Astrocyte (in vitro differentiated cells and primary cell): ENCODE results near the gene ATP1B4. TPM values are rescaled to one million over a fixed set of nuclear protein-coding genes. Genes with fewer than 3 reads are reported as not detected.

Experiments
- DNase-seq: peaks from one replicate; pipeline ENCODE4 v3.0.0-alpha.2; 2010; ENCODE audit warnings: low read depth
- FAIRE-seq: peaks from 2 replicates; lab custom pipeline; 2011; peaks lifted over from hg19 to GRCh38; lab: Jason Lieb, UNC
- H2AFZ ChIP-seq: 2 replicates; pipeline ENCODE4 v1.6.0; 2012; ENCODE audit warnings: low read depth, low read length, inconsistent platforms
- H3K27ac ChIP-seq: 2 replicates; pipeline ENCODE4 v1.5.1; 2011; ENCODE audit warnings: low read depth, low read length, inconsistent platforms
- H3K27me3 ChIP-seq: 2 replicates; pipeline ENCODE4 v1.6.0; 2011; ENCODE audit warnings: low read length, inconsistent platforms; ENCODE audit not compliant: insufficient read depth
- H3K36me3 ChIP-seq: 2 replicates; pipeline ENCODE4 v1.5.1; 2011; ENCODE audit warnings: low read length, inconsistent platforms; ENCODE audit not compliant: insufficient read depth
- H3K4me1 ChIP-seq: 2 replicates; pipeline ENCODE4 v1.5.1; 2011; ENCODE audit warnings: low read length, inconsistent platforms; ENCODE audit not compliant: insufficient read depth
- H3K4me2 ChIP-seq: 2 replicates; pipeline ENCODE4 v1.6.0; 2012; ENCODE audit warnings: low read length, inconsistent platforms
- H3K4me3 ChIP-seq: 2 replicates; pipeline ENCODE4 v1.5.1; 2011; ENCODE audit warnings: low read depth, mild to moderate bottlenecking, low read length, inconsistent platforms; ENCODE audit not compliant: insufficient read depth
- H3K79me2 ChIP-seq: 2 replicates; pipeline ENCODE4 v1.6.0; 2012; ENCODE audit warnings: mild to moderate bottlenecking, low read length, inconsistent platforms; ENCODE audit not compliant: insufficient read depth
- H3K9ac ChIP-seq: 2 replicates; pipeline ENCODE4 v1.6.0; 2012; ENCODE audit warnings: mild to moderate bottlenecking, low read length, inconsistent platforms
- H3K9me3 ChIP-seq: 2 replicates; pipeline ENCODE4 v1.5.1; 2012; ENCODE audit warnings: low read depth, mild to moderate bottlenecking, low read length, inconsistent platforms; ENCODE audit not compliant: insufficient read depth
- H4K20me1 ChIP-seq: 2 replicates; pipeline ENCODE4 v1.6.0; 2012; ENCODE audit warnings: low read length, inconsistent platforms; ENCODE audit not compliant: insufficient read depth
- H3K27ac Mint-ChIP-seq: one replicate; pipeline ENCODE4 v1.8.0; 2021; ENCODE audit warnings: mild to moderate bottlenecking, mixed read lengths; ENCODE audit not compliant: unreplicated experiment
- H3K27me3 Mint-ChIP-seq: one replicate; pipeline ENCODE4 v1.8.0; 2021; ENCODE audit warnings: low read depth, mixed read lengths; ENCODE audit not compliant: unreplicated experiment
- H3K36me3 Mint-ChIP-seq: one replicate; pipeline ENCODE4 v1.8.0; 2021; ENCODE audit warnings: low read depth, mixed read lengths; ENCODE audit not compliant: unreplicated experiment
- H3K4me1 Mint-ChIP-seq: one replicate; pipeline ENCODE4 v1.8.0; 2021; ENCODE audit warnings: low read depth, mixed read lengths; ENCODE audit not compliant: unreplicated experiment
- H3K4me3 Mint-ChIP-seq: one replicate; pipeline ENCODE4 v1.8.0; 2021; ENCODE audit warnings: mild to moderate bottlenecking, moderate library complexity, mixed read lengths; ENCODE audit not compliant: unreplicated experiment
- H3K9me3 Mint-ChIP-seq: one replicate; pipeline ENCODE4 v1.8.0; 2021; ENCODE audit warnings: mild to moderate bottlenecking, mixed read lengths; ENCODE audit not compliant: unreplicated experiment
- EZH2 ChIP-seq: IDR thresholded peaks from 2 replicates; pipeline ENCODE4 v1.6.1; 2012; ENCODE audit warnings: mild to moderate bottlenecking, low read length, inconsistent platforms; ENCODE audit not compliant: insufficient read depth
- total RNA-seq: library from RNA; stranded (reverse); gene quantifications from 2 replicates; pipeline ENCODE4 v1.2.1, GENCODE V29; 2021
- TF ChIP-seq, protein P1 (sequence below): IDR thresholded peaks from 2 replicates; pipeline ENCODE4 v1.5.1; 2011; ENCODE audit warnings: low read depth, mild to moderate bottlenecking, inconsistent platforms, low read length, moderate library complexity; ENCODE audit not compliant: insufficient read depth

ATP1B4 gene
- total RNA-seq, 1 donor from 2014 or later = not detected

GRCh38 chrX:120366794-120367193 lies 4.9 kb downstream of the ATP1B4 start:
- no peak overlapping the region for H2AFZ ChIP-seq
- no peaks in the 10 kb centered on the region for H3K4me1 ChIP-seq
- peak; percentile 55 for FAIRE-seq
- H3K9ac ChIP-seq = no peak overlapping the region
- H3K27me3 ChIP-seq = peaks cover 2% of the 10 kb centered on the region
- H3K27ac Mint-ChIP-seq = no peak overlapping the region
- H3K36me3 Mint-ChIP-seq = no peaks in the 10 kb centered on the region
- H3K4me3 ChIP-seq = no peak overlapping the region
- DNase-seq = no peak
- no peaks in the 10 kb centered on the region for H3K9me3 Mint-ChIP-seq
- TF ChIP-seq EZH2 = no peak
- H3K27ac ChIP-seq = no peak overlapping the region
- no peaks in the 10 kb centered on the region for H3K79me2 ChIP-seq
- no peaks in the 10 kb centered on the region for H3K36me3 ChIP-seq
- no peaks in the 10 kb centered on the region for H3K27me3 Mint-ChIP-seq
- no peak overlapping the region for H3K4me3 Mint-ChIP-seq
- no peak overlapping the region for H3K4me2 ChIP-seq
- H3K4me1 Mint-ChIP-seq = no peaks in the 10 kb centered on the region
- no peaks in the 10 kb centered on the region for H4K20me1 ChIP-seq
- H3K9me3 ChIP-seq = no peaks in the 10 kb centered on the region

- DNase-seq = no peak
- no peak overlapping the region for H3K4me3 Mint-ChIP-seq
- Histone ChIP-seq H3K27ac (no peak overlapping the region), H2AFZ (no peak overlapping the region), H3K79me2 (no peaks in the 10 kb centered on the region), H3K9ac (no peak overlapping the region), H3K4me2 (no peak overlapping the region), H3K36me3 (no peaks in the 10 kb centered on the region), H3K4me3 (no peak overlapping the region), H3K4me1 (no peaks in the 10 kb centered on the region), H3K27me3 (peaks cover 2% of the 10 kb centered on the region), H3K9me3 (no peaks in the 10 kb centered on the region), H4K20me1 (no peaks in the 10 kb centered on the region)
- H3K27me3 Mint-ChIP-seq = no peaks in the 10 kb centered on the region
- TF ChIP-seq EZH2 = no peak
- TF ChIP-seq, protein P1, sequence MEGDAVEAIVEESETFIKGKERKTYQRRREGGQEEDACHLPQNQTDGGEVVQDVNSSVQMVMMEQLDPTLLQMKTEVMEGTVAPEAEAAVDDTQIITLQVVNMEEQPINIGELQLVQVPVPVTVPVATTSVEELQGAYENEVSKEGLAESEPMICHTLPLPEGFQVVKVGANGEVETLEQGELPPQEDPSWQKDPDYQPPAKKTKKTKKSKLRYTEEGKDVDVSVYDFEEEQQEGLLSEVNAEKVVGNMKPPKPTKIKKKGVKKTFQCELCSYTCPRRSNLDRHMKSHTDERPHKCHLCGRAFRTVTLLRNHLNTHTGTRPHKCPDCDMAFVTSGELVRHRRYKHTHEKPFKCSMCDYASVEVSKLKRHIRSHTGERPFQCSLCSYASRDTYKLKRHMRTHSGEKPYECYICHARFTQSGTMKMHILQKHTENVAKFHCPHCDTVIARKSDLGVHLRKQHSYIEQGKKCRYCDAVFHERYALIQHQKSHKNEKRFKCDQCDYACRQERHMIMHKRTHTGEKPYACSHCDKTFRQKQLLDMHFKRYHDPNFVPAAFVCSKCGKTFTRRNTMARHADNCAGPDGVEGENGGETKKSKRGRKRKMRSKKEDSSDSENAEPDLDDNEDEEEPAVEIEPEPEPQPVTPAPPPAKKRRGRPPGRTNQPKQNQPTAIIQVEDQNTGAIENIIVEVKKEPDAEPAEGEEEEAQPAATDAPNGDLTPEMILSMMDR = no peak
- H3K9me3 Mint-ChIP-seq = no peaks in the 10 kb centered on the region
- no peak overlapping the region for H3K27ac Mint-ChIP-seq
- H3K4me1 Mint-ChIP-seq = no peaks in the 10 kb centered on the region
- FAIRE-seq = peak; percentile 29
- no peaks in the 10 kb centered on the region for H3K36me3 Mint-ChIP-seq
Observed at GRCh38 chrX:120367402-120368109, 5.7 kb downstream of the ATP1B4 start.

DNA sequence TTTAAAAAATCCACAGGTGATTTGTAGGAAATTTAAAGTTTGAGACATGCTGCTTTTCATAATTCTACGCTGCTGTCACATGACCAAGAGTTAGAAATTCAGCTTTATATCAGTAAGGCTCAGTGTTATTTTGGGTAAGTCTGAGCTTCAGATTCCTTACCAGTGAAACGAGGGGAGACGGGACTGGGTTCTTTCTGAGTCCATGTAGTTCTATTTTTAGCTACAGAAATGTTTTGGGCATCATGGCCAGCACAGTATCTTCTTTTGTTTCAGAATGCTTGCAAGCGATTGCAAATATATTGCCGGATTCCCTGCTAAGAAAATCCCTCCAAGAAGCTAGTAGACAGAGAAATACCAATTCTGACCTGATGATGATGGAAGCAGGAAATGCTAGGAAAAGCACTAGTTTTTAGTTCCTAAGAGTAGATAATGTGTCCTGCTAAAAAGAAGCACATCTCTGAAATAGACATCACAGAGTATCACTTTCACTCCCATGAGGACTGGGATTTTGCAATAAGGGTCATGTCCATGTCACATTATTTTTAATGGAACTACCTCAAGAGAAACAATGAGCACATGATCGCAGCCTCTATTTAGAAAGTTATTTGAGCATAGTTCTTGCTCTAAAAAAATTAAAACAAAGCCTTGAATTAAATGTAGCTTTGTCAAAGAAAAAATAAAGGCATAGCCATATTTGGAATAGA lies 10.9 kb downstream of the ATP1B4 start:
- H2AFZ ChIP-seq = no peak overlapping the region
- no peaks in the 10 kb centered on the region for H3K9me3 ChIP-seq
- no peak overlapping the region for H3K9ac ChIP-seq
- TF ChIP-seq, protein P1 = no peak
- TF ChIP-seq EZH2 = no peak
- Mint-ChIP-seq H3K27ac (no peak overlapping the region), H3K27me3 (no peaks in the 10 kb centered on the region), H3K4me3 (no peak overlapping the region), H3K4me1 (no peaks in the 10 kb centered on the region), H3K36me3 (no peaks in the 10 kb centered on the region), H3K9me3 (no peaks in the 10 kb centered on the region)
- no peaks in the 10 kb centered on the region for H3K4me1 ChIP-seq
- no peaks in the 10 kb centered on the region for H4K20me1 ChIP-seq
- DNase-seq = no peak
- no peak overlapping the region for H3K4me2 ChIP-seq
- no peak overlapping the region for H3K4me3 ChIP-seq
- H3K27ac ChIP-seq = no peak overlapping the region
- H3K36me3 ChIP-seq = no peaks in the 10 kb centered on the region
- no peaks in the 10 kb centered on the region for H3K27me3 ChIP-seq
- peak; percentile 79 for FAIRE-seq
- H3K79me2 ChIP-seq = no peaks in the 10 kb centered on the region
